Measurements from ENCODE around the gene HES4. TPM values are rescaled to one million over a fixed set of nuclear protein-coding genes. Genes with fewer than 3 reads are reported as not detected.
"Not testable (repeated sequence)": the region's sequence is repeated elsewhere in the genome, so short reads cannot be mapped to it uniquely, and the experiment has no call there.

HES4 gene
- total RNA-seq, 3 donors from 2014 or later (not counting 1 experiment from before 2014, with no cell fraction given): 15.4 to 35.5 (median 28.9) TPM

GRCh38 chr1:978835-979743 lies 20.8 kb downstream of the HES4 start:
- no peak overlapping the region for H3K4me3 Mint-ChIP-seq
- H3K36me3 ChIP-seq (ENCODE audit: control insufficient read depth, insufficient read depth, low read length): no peaks in the 10 kb centered on the region
- no peaks in the 10 kb centered on the region for H3K9me3 Mint-ChIP-seq
- H3K27ac ChIP-seq (ENCODE audit: low read length): no peak overlapping the region
- H3K4me1 ChIP-seq (ENCODE audit: control insufficient read depth, insufficient read depth, low read length): peaks cover 12% of the 10 kb centered on the region
- no peak overlapping the region for H3K27ac Mint-ChIP-seq
- no peaks in the 10 kb centered on the region for H3K9me3 ChIP-seq (ENCODE audit: control insufficient read depth, insufficient read depth, low read length)
- ATAC-seq (no peak), DNase-seq (no peak)
- peaks cover 0 to 8% of the 10 kb centered on the region in 2 donors for H3K4me1 Mint-ChIP-seq
- H3K27me3 ChIP-seq (ENCODE audit: control insufficient read depth, insufficient read depth, low read length): no peaks in the 10 kb centered on the region
- peaks cover 0 to 15% of the 10 kb centered on the region in 2 donors for H3K27me3 Mint-ChIP-seq (ENCODE audit: low read depth in 2 of 2)
- TF ChIP-seq CTCF (IDR thresholded peaks at IDR 0.05): no peak
- WGBS (ENCODE audit: insufficient coverage): 91% methylated on average over 60 of the region's 60 CpGs
- H3K4me3 ChIP-seq (ENCODE audit: low read length): no peak overlapping the region
- H3K36me3 Mint-ChIP-seq: no peaks in the 10 kb centered on the region
- intact Hi-C loops (cut with micrococcal nuclease): no loop called here

- H3K9me3 ChIP-seq (ENCODE audit: control insufficient read depth, insufficient read depth, low read length): no peaks in the 10 kb centered on the region
- Mint-ChIP-seq H3K4me3 (peak overlapping the region; percentile 4), H3K4me1 (peaks cover 0 to 8% of the 10 kb centered on the region in 2 donors), H3K36me3 (no peaks in the 10 kb centered on the region), H3K9me3 (no peaks in the 10 kb centered on the region), H3K27ac (peak overlapping the region in 1 of 2 donors; percentile 60), H3K27me3 (ENCODE audit: low read depth in 2 of 2) (peaks cover 0 to 15% of the 10 kb centered on the region in 2 donors)
- no peaks in the 10 kb centered on the region for H3K36me3 ChIP-seq (ENCODE audit: control insufficient read depth, insufficient read depth, low read length)
- ATAC-seq: no peak
- no peak for DNase-seq
- no peak for TF ChIP-seq CTCF (IDR thresholded peaks at IDR 0.05)
- 92% methylated on average over 44 of the region's 44 CpGs for WGBS (ENCODE audit: insufficient coverage)
- no peak overlapping the region for H3K4me3 ChIP-seq (ENCODE audit: low read length)
- no peaks in the 10 kb centered on the region for H3K27me3 ChIP-seq (ENCODE audit: control insufficient read depth, insufficient read depth, low read length)
- peaks cover 12% of the 10 kb centered on the region for H3K4me1 ChIP-seq (ENCODE audit: control insufficient read depth, insufficient read depth, low read length)
- no peak overlapping the region for H3K27ac ChIP-seq (ENCODE audit: low read length)
- intact Hi-C loops (cut with micrococcal nuclease): no loop called here
Observed at GRCh38 chr1:978069-978834, 21.6 kb downstream of the HES4 start.

GRCh38 chr1:976791-977190 lies 23.1 kb downstream of the HES4 start:
- WGBS (ENCODE audit: insufficient coverage): no CpG with 5 or more reads among the region's 39 CpGs
- H3K36me3 Mint-ChIP-seq; H3K36me3 ChIP-seq (ENCODE audit: control insufficient read depth, insufficient read depth, low read length); H3K9me3 ChIP-seq (ENCODE audit: control insufficient read depth, insufficient read depth, low read length); H3K4me3 Mint-ChIP-seq; ATAC-seq; DNase-seq; H3K27ac Mint-ChIP-seq; H3K9me3 Mint-ChIP-seq; H3K27ac ChIP-seq (ENCODE audit: low read length); H3K4me1 Mint-ChIP-seq; H3K4me3 ChIP-seq (ENCODE audit: low read length); H3K27me3 ChIP-seq (ENCODE audit: control insufficient read depth, insufficient read depth, low read length): not testable (repeated sequence)
- intact Hi-C loops (cut with micrococcal nuclease): loop anchor here (1.0 kb wide), 1 partner anchor 72 kb away; no protein-coding TSS in a partner anchor
- peaks cover 12% of the 10 kb centered on the region for H3K4me1 ChIP-seq (ENCODE audit: control insufficient read depth, insufficient read depth, low read length)
- H3K27me3 Mint-ChIP-seq (ENCODE audit: low read depth in 2 of 2): peaks cover 0 to 12% of the 10 kb centered on the region in 2 donors

All from natural killer cell (primary cell).